HG02571 (cell line): ENCODE data around the gene PDE4A.

Experiments used
- ATAC-seq: cut with Tn5 transposase; IDR thresholded peaks from one replicate; pipeline ENCODE4 v1.9.1; 2021; ENCODE audit warnings: mild to moderate bottlenecking, moderate library complexity; ENCODE audit not compliant: unreplicated experiment

The PDE4A gene

GRCh38 chr19:10505583-10506229, 85.4 kb downstream of the PDE4A start:
- ATAC-seq, result no peak

- no peak for ATAC-seq
Measured at GRCh38 chr19:10508036-10508435, 87.7 kb downstream of the PDE4A start.

- no peak for ATAC-seq
Measured at GRCh38 chr19:10508707-10509106, 88.4 kb downstream of the PDE4A start.

GRCh38 chr19:10510301-10510802, 90.0 kb downstream of the PDE4A start:
- no peak for ATAC-seq

GRCh38 chr19:10513223-10513622, 92.9 kb downstream of the PDE4A start:
- ATAC-seq, result no peak

- ATAC-seq, result no peak
Measured at GRCh38 chr19:10514211-10515145, 94.1 kb downstream of the PDE4A start.

- no peak for ATAC-seq
Measured at GRCh38 chr19:10516064-10516385, 95.7 kb downstream of the PDE4A start.

GRCh38 chr19:10516671-10517286, 96.4 kb downstream of the PDE4A start:
- ATAC-seq, result no peak

- no peak for ATAC-seq
Measured at GRCh38 chr19:10517361-10517759, 97.0 kb downstream of the PDE4A start, which contains the start of gene S1PR5. TSS of gene S1PR5 (minus strand) at chr19:10517447. CDS start at chr19:10515011, 2,436 bp downstream.

- no peak for ATAC-seq
Measured at GRCh38 chr19:10517760-10518443, 97.6 kb downstream of the PDE4A start.

GRCh38 chr19:10518444-10519361, 98.4 kb downstream of the PDE4A start:
- ATAC-seq, result no peak
